ENCODE measurements around the gene SULT1A2.

DNA sequence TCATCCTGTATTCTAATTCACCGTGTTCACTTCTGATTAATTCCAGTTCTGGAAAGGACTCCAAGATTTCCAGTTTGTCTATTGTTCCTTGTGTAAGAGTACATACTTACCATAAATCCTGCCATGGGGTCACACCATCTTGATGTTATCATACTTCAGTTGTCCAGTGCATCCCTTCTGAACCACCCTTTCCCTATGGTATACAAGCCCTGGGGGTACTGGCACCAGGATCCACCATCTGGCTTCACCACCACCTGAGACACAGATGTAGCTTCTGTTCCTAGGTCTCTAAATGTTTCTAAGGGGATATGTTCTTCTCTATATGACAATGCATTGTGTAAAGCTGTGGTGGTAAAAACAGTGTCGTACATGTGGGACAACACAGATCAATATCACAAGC is 21.9 kb downstream of the SULT1A2 start:
- no peak for TF ChIP-seq EZH2 (IDR thresholded peaks at IDR 0.05; ENCODE audit: low read length, missing control alignments)
- TF ChIP-seq, protein P1, sequence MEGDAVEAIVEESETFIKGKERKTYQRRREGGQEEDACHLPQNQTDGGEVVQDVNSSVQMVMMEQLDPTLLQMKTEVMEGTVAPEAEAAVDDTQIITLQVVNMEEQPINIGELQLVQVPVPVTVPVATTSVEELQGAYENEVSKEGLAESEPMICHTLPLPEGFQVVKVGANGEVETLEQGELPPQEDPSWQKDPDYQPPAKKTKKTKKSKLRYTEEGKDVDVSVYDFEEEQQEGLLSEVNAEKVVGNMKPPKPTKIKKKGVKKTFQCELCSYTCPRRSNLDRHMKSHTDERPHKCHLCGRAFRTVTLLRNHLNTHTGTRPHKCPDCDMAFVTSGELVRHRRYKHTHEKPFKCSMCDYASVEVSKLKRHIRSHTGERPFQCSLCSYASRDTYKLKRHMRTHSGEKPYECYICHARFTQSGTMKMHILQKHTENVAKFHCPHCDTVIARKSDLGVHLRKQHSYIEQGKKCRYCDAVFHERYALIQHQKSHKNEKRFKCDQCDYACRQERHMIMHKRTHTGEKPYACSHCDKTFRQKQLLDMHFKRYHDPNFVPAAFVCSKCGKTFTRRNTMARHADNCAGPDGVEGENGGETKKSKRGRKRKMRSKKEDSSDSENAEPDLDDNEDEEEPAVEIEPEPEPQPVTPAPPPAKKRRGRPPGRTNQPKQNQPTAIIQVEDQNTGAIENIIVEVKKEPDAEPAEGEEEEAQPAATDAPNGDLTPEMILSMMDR (conservative IDR thresholded peaks at IDR 0.05 in 1 of 2, IDR thresholded peaks at IDR 0.05 in 1 of 2; ENCODE audit: low read depth in 1 of 2, low read length in 2 of 2): no peak

Data from fibroblast of lung (primary cell).